LNCaP clone FGC (cell line): Measurements from ENCODE around the gene PNPLA1.

Source experiments
- DNase-seq: peaks from one replicate; pipeline ENCODE4 v3.0.0-alpha.2; 2011; ENCODE audit warnings: low read depth
- H3K4me3 ChIP-seq: 2 replicates; pipeline ENCODE4 v1.5.1; 2011; ENCODE audit warnings: mild to moderate bottlenecking, low read depth, low read length, control low read depth
- TF ChIP-seq, protein P1 (sequence below): IDR thresholded peaks from 2 replicates; pipeline ENCODE4 v1.5.1; 2012; ENCODE audit warnings: mild to moderate bottlenecking; ENCODE audit not compliant: control insufficient read depth, insufficient read depth; ENCODE audit errors: extremely low read depth

Gene PNPLA1

DNA sequence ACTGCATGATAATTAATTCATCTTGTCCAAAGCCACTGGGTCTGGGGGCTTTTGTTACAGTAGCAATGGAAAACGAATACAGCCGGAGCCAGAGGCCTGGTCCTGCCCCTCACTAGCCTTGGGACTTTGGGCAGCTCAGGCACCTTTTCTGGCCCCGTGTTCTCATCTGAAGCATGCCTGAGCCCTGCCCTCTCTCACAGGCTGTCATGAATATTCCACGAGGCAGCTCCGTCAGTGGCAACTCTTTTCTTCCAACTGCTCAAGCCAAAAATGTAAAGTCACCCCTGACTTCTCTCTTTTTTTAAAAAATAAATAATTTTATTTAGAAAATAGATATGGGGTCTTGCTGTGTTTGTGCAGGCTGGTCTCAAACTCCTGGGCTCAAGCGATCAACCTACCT, 61.5 kb downstream of the PNPLA1 start:
- H3K4me3 ChIP-seq = no peak overlapping the region
- DNase-seq = no peak
- TF ChIP-seq, protein P1, sequence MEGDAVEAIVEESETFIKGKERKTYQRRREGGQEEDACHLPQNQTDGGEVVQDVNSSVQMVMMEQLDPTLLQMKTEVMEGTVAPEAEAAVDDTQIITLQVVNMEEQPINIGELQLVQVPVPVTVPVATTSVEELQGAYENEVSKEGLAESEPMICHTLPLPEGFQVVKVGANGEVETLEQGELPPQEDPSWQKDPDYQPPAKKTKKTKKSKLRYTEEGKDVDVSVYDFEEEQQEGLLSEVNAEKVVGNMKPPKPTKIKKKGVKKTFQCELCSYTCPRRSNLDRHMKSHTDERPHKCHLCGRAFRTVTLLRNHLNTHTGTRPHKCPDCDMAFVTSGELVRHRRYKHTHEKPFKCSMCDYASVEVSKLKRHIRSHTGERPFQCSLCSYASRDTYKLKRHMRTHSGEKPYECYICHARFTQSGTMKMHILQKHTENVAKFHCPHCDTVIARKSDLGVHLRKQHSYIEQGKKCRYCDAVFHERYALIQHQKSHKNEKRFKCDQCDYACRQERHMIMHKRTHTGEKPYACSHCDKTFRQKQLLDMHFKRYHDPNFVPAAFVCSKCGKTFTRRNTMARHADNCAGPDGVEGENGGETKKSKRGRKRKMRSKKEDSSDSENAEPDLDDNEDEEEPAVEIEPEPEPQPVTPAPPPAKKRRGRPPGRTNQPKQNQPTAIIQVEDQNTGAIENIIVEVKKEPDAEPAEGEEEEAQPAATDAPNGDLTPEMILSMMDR = no peak

DNA sequence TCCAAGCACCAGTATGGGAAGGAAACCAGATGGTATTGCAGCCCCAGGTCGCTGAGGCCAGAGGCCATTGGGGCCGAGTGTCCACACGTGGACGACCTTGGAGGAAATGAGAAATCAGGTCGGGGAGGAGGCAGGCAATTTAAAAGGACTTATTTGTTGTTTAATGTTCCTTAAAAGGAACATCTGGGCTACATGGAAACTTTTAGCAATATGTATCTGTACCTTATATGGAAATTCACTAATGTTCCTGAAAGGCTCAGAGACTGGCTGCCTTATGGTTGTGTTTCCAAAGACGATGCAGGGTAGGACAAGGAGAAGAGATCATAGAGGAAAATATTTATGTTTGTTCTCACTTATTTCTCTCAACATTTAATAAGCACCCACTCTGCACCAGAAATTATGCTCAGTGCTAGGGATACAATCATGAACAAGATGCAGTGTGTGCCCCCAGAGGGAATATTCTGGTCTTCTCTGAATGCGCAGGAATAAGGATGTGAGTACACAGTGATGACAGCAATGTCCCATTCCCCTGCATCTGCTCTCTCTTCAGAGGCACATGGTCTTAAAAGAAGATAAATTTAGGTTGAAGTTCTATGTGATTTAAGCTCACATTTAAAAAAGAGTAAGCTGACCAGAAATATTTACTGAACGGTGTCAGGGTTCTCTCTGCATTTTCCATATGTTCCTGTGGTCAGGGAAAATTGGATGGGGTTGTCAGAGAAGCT, 63.5 kb downstream of the PNPLA1 start:
- DNase-seq = no peak
- no peak overlapping the region for H3K4me3 ChIP-seq
- TF ChIP-seq, protein P1 = no peak

DNA sequence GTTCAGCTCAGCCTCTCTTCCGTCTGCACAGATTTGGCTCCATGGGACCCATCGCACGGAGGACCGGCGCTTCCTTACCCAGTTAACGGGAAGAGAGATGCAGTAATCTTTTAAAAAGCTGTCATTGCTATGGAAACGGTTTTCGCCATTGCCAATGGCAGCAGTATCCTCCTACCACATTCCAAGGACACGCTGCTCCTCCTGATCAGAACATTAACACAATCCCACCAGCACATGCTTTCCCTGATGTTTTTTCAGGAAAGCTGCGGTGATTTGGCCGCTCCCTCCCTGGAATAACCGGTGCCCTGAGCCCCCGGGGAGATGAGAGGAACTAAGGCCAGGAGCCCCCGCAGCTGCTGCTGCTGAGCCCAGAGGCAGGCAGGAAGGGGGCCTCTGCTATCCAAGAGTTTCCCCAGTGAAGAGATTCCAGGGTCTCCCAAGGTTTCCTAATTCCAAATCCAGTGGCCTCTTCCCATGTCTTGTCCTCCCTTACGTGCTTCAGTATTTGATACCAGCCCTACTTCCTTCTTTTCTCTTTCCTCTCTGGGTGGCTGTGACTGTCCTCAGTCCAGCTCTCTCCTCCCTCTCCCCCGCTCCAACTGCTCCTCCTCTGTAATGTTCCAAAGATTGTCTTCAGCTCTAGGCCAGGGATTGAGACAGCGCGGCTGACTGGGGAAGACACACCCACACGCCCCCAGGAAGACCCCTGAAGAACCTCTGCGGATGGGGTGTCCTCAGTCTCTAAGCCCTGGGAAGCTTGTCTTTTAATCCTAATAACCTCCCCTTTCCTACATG, 64.3 kb downstream of the PNPLA1 start:
- no peak overlapping the region for H3K4me3 ChIP-seq
- TF ChIP-seq, protein P1 = no peak
- no peak for DNase-seq

DNA sequence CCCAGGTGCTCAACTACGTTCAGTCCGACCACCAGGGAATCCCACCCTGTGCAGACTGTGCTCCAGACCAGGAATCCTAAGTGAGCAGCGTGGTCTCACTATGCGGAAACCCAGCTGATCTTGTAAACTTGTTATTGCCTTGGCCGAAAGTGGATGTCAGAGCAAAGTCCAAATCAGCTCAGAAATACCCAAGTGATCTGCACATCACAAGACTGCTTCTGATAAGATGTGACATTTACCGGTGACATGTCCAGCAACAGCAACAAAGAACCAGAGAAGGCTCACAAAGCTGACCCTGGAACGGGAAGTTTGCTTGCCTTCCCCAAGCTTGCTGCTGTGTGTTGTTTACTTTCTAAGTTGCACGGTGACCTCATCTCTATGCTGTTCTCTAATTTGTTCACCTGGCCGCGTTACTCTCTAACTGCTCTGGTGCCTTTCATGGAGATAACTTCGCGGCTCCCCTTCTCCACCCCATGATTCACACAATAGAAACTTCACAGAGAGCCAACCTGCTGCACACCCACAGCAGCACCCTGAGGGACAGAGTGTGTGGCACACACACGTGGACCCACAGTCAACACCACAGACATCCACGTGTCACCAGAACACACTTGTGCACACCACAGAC, 65.1 kb downstream of the PNPLA1 start:
- no peak overlapping the region for H3K4me3 ChIP-seq
- peak; percentile 59 for DNase-seq
- TF ChIP-seq, protein P1 = no peak

DNA sequence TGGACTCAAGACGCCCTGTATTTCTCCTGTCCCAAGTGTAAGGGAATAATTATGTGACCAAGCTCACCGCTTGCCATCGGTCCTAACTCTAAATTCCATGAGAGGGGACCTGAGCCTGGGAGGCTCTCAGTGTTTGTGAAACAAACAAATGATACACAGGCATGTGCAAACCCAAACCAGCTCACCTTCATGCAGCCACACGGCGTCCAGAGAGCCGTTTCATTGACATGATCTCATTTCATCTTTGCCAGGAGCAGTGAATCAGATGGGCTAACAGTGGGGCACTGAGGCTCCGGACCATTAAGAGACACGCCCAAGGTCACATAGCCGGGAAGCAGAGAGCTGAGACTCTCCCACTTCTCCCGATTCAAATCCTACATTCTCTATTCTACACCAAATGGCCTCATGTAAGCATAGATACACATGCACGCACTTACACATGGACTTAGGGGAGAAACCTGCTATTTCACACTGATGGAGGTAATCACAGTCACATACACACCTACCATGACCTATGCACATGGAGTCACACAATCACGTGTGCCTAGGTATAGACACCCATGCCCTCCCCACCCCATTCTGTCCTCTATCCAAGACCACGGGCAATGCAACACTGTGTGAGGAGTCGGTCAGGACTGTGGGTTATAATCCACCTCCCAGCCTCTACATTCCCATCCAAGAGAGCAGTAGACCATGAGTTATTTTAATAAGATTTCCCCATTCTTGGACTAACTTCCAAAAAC, 65.8 kb downstream of the PNPLA1 start:
- no peak for DNase-seq
- no peak overlapping the region for H3K4me3 ChIP-seq
- TF ChIP-seq, protein P1 = no peak

DNA sequence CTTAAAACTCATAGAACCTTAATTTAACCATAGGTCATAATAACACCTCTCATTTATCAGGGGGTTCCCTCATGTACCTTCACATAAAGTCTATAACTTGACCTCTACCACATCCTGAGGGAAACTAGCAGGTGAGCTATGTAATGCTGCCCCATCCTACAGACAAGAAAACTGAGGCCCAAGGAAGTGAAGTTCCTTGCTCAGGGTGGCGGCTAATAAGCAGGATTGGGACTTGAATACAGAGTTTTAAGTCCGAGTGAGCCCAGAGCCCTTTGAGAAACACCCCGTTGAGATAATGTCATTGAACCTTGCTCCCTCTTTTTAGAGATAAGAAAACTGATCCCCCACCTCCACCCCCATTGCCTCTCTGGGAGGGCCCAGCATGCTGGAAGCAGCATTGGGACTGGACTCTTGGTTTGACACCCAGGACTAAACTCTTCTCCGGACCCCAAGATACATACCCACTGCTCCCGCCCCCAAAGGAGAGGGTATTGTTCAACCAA, 66.4 kb downstream of the PNPLA1 start:
- H3K4me3 ChIP-seq = no peak overlapping the region
- no peak for DNase-seq
- TF ChIP-seq, protein P1 = no peak
